Measurements from ENCODE around the gene TSPAN9.

Gene TSPAN9

GRCh38 chr12:3225154-3225795 lies 148.1 kb downstream of the TSPAN9 start:
- DNase-seq (ENCODE audit: low read depth), result no peak

- DNase-seq (ENCODE audit: low read depth), result no peak
Measured at GRCh38 chr12:3225796-3226180, 148.6 kb downstream of the TSPAN9 start.

- no peak for DNase-seq (ENCODE audit: low read depth)
Measured at GRCh38 chr12:3226264-3226663, 149.1 kb downstream of the TSPAN9 start.

- DNase-seq (ENCODE audit: low read depth), result no peak
Measured at GRCh38 chr12:3227076-3227975, 150.1 kb downstream of the TSPAN9 start.

- DNase-seq (ENCODE audit: low read depth), result no peak
Measured at GRCh38 chr12:3228552-3228951, 151.4 kb downstream of the TSPAN9 start.

- no peak for DNase-seq (ENCODE audit: low read depth)
Measured at GRCh38 chr12:3229577-3229976, 152.4 kb downstream of the TSPAN9 start.

- no peak for DNase-seq (ENCODE audit: low read depth)
Measured at GRCh38 chr12:3230758-3231375, 153.7 kb downstream of the TSPAN9 start.

- DNase-seq (ENCODE audit: low read depth), result no peak
Measured at GRCh38 chr12:3231399-3231876, 154.3 kb downstream of the TSPAN9 start.

GRCh38 chr12:3233797-3234196 lies 156.6 kb downstream of the TSPAN9 start:
- DNase-seq (ENCODE audit: low read depth), result no peak

GRCh38 chr12:3236345-3237187 lies 159.4 kb downstream of the TSPAN9 start:
- DNase-seq (ENCODE audit: low read depth), result no peak

GRCh38 chr12:3238196-3238595 lies 161.0 kb downstream of the TSPAN9 start:
- no peak for DNase-seq (ENCODE audit: low read depth)

- DNase-seq (ENCODE audit: low read depth), result no peak
Measured at GRCh38 chr12:3241621-3242020, 164.4 kb downstream of the TSPAN9 start.

- no peak for DNase-seq (ENCODE audit: low read depth)
Measured at GRCh38 chr12:3242199-3242863, 165.2 kb downstream of the TSPAN9 start.

- no peak for DNase-seq (ENCODE audit: low read depth)
Measured at GRCh38 chr12:3243376-3244084, 166.4 kb downstream of the TSPAN9 start.

GRCh38 chr12:3244219-3244750 lies 167.1 kb downstream of the TSPAN9 start:
- DNase-seq (ENCODE audit: low read depth), result no peak

GRCh38 chr12:3246253-3246652 lies 169.1 kb downstream of the TSPAN9 start:
- no peak for DNase-seq (ENCODE audit: low read depth)

GRCh38 chr12:3247077-3247476 lies 169.9 kb downstream of the TSPAN9 start:
- DNase-seq (ENCODE audit: low read depth), result no peak

GRCh38 chr12:3247629-3248161 lies 170.5 kb downstream of the TSPAN9 start:
- DNase-seq (ENCODE audit: low read depth), result no peak

- DNase-seq (ENCODE audit: low read depth), result no peak
Measured at GRCh38 chr12:3249081-3249800, 172.1 kb downstream of the TSPAN9 start.

- DNase-seq (ENCODE audit: low read depth), result no peak
Measured at GRCh38 chr12:3250034-3250433, 172.9 kb downstream of the TSPAN9 start.

Measured in GM04503 (cell line).